GM12873 (cell line): ENCODE measurements around the gene PRMT5.

Experiments used
- CTCF ChIP-seq: IDR thresholded peaks from 2 replicates; pipeline ENCODE4 v1.5.1; 2012; ENCODE audit warnings: low read depth, mild to moderate bottlenecking, moderate library complexity, low read length, control low read depth; ENCODE audit not compliant: insufficient read depth; ENCODE audit errors: missing control alignments

PRMT5 gene

GRCh38 chr14:22885975-22886374 is 43.2 kb downstream of the PRMT5 start:
- no peak for TF ChIP-seq CTCF

GRCh38 chr14:22884738-22885523 is 44.2 kb downstream of the PRMT5 start:
- no peak for TF ChIP-seq CTCF

- TF ChIP-seq CTCF: no peak
These were observed 45.0 kb downstream of the PRMT5 start for GRCh38 chr14:22884076-22884737.

- TF ChIP-seq CTCF: no peak
These were observed 45.8 kb downstream of the PRMT5 start, which contains the start of gene REM2 for GRCh38 chr14:22883173-22883976. Gene REM2, plus strand, starts transcription at chr14:22883222. Its CDS starts 66 bp downstream, at chr14:22883288.

- no peak for TF ChIP-seq CTCF
These were observed 46.5 kb downstream of the PRMT5 start for GRCh38 chr14:22882529-22883172.

GRCh38 chr14:22882064-22882463 is 47.1 kb downstream of the PRMT5 start:
- no peak for TF ChIP-seq CTCF
